Measurements from ENCODE around the gene ZNRF4.
"Not testable (repeated sequence)": the region's sequence is repeated elsewhere in the genome, so short reads cannot be mapped to it uniquely, and the experiment has no call there.

Gene ZNRF4, protein sequence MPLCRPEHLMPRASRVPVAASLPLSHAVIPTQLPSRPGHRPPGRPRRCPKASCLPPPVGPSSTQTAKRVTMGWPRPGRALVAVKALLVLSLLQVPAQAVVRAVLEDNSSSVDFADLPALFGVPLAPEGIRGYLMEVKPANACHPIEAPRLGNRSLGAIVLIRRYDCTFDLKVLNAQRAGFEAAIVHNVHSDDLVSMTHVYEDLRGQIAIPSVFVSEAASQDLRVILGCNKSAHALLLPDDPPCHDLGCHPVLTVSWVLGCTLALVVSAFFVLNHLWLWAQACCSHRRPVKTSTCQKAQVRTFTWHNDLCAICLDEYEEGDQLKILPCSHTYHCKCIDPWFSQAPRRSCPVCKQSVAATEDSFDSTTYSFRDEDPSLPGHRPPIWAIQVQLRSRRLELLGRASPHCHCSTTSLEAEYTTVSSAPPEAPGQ

GRCh38 chr19:5455367-5456129 lies at the start of gene ZNRF4:
Gene ZNRF4, plus strand, starts transcription at chr19:5455417. Its CDS starts 75 bp downstream, at chr19:5455492.
- Mint-ChIP-seq H3K4me1 (ENCODE audit: low read depth) (no peaks in the 10 kb centered on the region), H3K36me3 (ENCODE audit: low read depth) (no peaks in the 10 kb centered on the region), H3K27me3 (peaks cover 6% of the 10 kb centered on the region), H3K9me3 (no peaks in the 10 kb centered on the region), H3K27ac (no peak within 1 kb of the TSS), H3K4me3 (no peak within 1 kb of the TSS)
- no peak for DNase-seq

- not testable (repeated sequence) for H3K4me1 Mint-ChIP-seq (ENCODE audit: low read depth)
- peaks cover 16% of the 10 kb centered on the region for H3K9me3 Mint-ChIP-seq
Measured at GRCh38 chr19:5406198-5406597, 49.0 kb upstream of the ZNRF4 start.

GRCh38 chr19:5406816-5407215 lies 48.4 kb upstream of the ZNRF4 start:
- no peak for DNase-seq
- Mint-ChIP-seq H3K36me3 (ENCODE audit: low read depth) (no peaks in the 10 kb centered on the region), H3K4me1 (ENCODE audit: low read depth) (no peaks in the 10 kb centered on the region), H3K9me3 (peaks cover 16% of the 10 kb centered on the region), H3K27me3 (peaks cover 21% of the 10 kb centered on the region), H3K4me3 (no peak overlapping the region), H3K27ac (no peak overlapping the region)

More at GRCh38 chr19:5406198-5406597, 49.0 kb upstream of the ZNRF4 start:
- not testable (repeated sequence) for DNase-seq; H3K27ac Mint-ChIP-seq; H3K36me3 Mint-ChIP-seq (ENCODE audit: low read depth); H3K4me3 Mint-ChIP-seq
- peaks cover 19% of the 10 kb centered on the region for H3K27me3 Mint-ChIP-seq

GRCh38 chr19:5407356-5407755 lies 47.9 kb upstream of the ZNRF4 start:
- Mint-ChIP-seq H3K4me1 (ENCODE audit: low read depth) (no peaks in the 10 kb centered on the region), H3K9me3 (peaks cover 16% of the 10 kb centered on the region), H3K4me3 (no peak overlapping the region), H3K27me3 (peaks cover 21% of the 10 kb centered on the region), H3K27ac (no peak overlapping the region), H3K36me3 (ENCODE audit: low read depth) (no peaks in the 10 kb centered on the region)
- no peak for DNase-seq

- Mint-ChIP-seq H3K9me3 (no peaks in the 10 kb centered on the region), H3K36me3 (ENCODE audit: low read depth) (no peaks in the 10 kb centered on the region), H3K27me3 (peaks cover 57% of the 10 kb centered on the region), H3K4me1 (ENCODE audit: low read depth) (no peaks in the 10 kb centered on the region), H3K27ac (no peak overlapping the region), H3K4me3 (no peak overlapping the region)
- DNase-seq: no peak
Measured at GRCh38 chr19:5417495-5418436, 37.5 kb upstream of the ZNRF4 start.

- Mint-ChIP-seq H3K4me3 (no peak overlapping the region), H3K27me3 (peaks cover 59% of the 10 kb centered on the region), H3K4me1 (ENCODE audit: low read depth) (no peaks in the 10 kb centered on the region), H3K27ac (no peak overlapping the region), H3K9me3 (no peaks in the 10 kb centered on the region), H3K36me3 (ENCODE audit: low read depth) (no peaks in the 10 kb centered on the region)
- DNase-seq: no peak
Measured at GRCh38 chr19:5418677-5419076, 36.5 kb upstream of the ZNRF4 start.

- Mint-ChIP-seq H3K27me3 (peaks cover 67% of the 10 kb centered on the region), H3K9me3 (no peaks in the 10 kb centered on the region), H3K4me1 (ENCODE audit: low read depth) (no peaks in the 10 kb centered on the region), H3K36me3 (ENCODE audit: low read depth) (no peaks in the 10 kb centered on the region), H3K27ac (no peak overlapping the region), H3K4me3 (no peak overlapping the region)
- DNase-seq: no peak
Measured at GRCh38 chr19:5420953-5421352, 34.3 kb upstream of the ZNRF4 start.

DNA sequence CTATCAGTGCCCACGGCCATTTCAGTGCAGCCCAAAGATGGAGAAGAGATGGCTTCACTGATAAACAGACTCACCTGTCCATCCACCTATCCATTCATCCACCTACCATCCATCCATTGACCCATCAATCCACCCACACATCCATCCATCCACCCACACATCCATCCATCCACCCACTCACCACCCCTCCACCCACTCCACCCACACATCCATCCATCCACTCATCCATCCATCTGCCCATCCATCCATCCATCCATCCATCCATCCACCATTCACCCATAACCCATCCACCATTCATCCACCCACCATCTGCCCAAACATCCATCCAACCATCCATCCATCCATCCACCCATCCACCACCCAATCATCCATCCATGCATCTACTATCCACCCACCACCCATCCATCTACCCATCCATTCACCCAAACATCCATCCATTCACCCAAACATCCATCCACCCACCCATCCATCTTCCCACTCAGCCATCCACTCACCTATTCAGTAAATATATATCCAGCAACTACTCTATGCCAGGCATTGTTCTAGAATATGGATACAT lies 31.6 kb upstream of the ZNRF4 start:
- Mint-ChIP-seq H3K4me1 (ENCODE audit: low read depth) (no peaks in the 10 kb centered on the region), H3K4me3 (no peak overlapping the region), H3K27me3 (peaks cover 58% of the 10 kb centered on the region), H3K36me3 (ENCODE audit: low read depth) (no peaks in the 10 kb centered on the region), H3K9me3 (no peaks in the 10 kb centered on the region), H3K27ac (no peak overlapping the region)
- no peak for DNase-seq

DNA sequence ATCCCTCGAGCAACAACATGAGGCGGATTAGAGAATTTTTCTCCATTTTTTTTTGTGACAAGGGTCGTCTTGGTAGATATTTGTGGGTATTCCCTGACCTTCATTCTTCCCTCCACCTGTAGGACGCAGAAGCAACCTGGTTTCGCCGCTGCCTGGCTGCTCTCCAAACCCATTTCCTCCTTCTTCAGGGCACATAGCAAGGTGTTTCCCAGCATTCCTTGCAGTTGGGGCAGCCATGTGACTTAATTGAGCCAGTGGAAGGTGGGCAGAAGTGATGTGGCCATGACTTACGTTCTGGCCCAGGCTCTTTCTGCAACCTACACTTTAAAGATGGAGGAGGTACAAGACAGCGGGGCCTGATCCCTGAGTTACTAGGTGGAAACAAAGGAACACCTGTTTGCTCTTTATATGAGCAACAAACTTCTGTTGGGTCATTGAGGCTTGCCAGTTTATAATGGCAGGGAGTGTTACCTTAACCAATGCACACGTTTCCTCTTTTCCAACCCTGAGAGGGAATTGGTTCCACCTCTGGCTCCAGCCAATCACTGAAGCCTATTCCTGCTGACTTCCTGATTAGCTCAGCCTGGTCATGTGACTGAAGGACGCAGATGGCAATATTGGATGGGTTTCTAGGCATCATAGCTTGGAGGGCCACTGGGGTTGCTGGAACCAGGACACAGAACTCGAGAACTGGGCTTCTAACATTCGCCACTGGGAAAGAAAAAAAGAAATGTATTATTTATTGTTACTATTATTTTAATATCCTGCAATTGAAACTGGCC lies 30.8 kb upstream of the ZNRF4 start:
- Mint-ChIP-seq H3K4me3 (no peak overlapping the region), H3K9me3 (no peaks in the 10 kb centered on the region), H3K4me1 (ENCODE audit: low read depth) (no peaks in the 10 kb centered on the region), H3K27ac (no peak overlapping the region), H3K36me3 (ENCODE audit: low read depth) (no peaks in the 10 kb centered on the region), H3K27me3 (peaks cover 52% of the 10 kb centered on the region)
- DNase-seq: no peak

GRCh38 chr19:5425260-5425659 lies 30.0 kb upstream of the ZNRF4 start:
- no peaks in the 10 kb centered on the region for H3K36me3 Mint-ChIP-seq (ENCODE audit: low read depth)
- no peak overlapping the region for H3K4me3 Mint-ChIP-seq
- no peaks in the 10 kb centered on the region for H3K4me1 Mint-ChIP-seq (ENCODE audit: low read depth)
- peaks cover 46% of the 10 kb centered on the region for H3K27me3 Mint-ChIP-seq
- DNase-seq: no peak
- H3K9me3 Mint-ChIP-seq: no peaks in the 10 kb centered on the region
- H3K27ac Mint-ChIP-seq: no peak overlapping the region

DNA sequence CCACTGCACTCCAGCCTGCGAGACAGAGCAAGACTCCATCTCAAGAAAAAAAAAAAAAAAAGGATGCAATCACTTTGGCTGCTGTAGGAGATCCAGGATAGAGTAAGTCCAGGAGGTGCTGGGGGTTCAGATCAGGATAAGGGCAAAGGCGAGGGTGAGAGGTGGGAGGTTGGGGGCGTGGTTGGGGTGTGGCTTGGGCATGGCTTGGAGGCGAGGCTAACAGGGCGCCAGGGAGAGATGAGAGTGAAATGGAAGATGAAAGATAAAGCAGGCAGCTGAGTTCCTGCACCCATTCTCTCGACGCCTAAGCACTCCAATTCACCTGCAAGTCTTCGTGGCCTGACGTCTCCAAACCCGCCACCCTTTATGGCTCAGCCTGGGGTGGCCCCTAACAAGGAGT lies 25.0 kb upstream of the ZNRF4 start:
- Mint-ChIP-seq H3K4me1 (ENCODE audit: low read depth) (peaks cover 13% of the 10 kb centered on the region), H3K27ac (no peak overlapping the region), H3K36me3 (ENCODE audit: low read depth) (no peaks in the 10 kb centered on the region), H3K4me3 (no peak overlapping the region), H3K27me3 (peaks cover 47% of the 10 kb centered on the region), H3K9me3 (no peaks in the 10 kb centered on the region)
- no peak for DNase-seq

- H3K9me3 Mint-ChIP-seq: no peaks in the 10 kb centered on the region
- H3K27ac Mint-ChIP-seq: no peak overlapping the region
- peaks cover 49% of the 10 kb centered on the region for H3K27me3 Mint-ChIP-seq
- DNase-seq: no peak
- H3K4me1 Mint-ChIP-seq (ENCODE audit: low read depth): peaks cover 17% of the 10 kb centered on the region
- H3K36me3 Mint-ChIP-seq (ENCODE audit: low read depth): no peaks in the 10 kb centered on the region
- no peak overlapping the region for H3K4me3 Mint-ChIP-seq
Measured at GRCh38 chr19:5432687-5433086, 22.5 kb upstream of the ZNRF4 start.

DNA sequence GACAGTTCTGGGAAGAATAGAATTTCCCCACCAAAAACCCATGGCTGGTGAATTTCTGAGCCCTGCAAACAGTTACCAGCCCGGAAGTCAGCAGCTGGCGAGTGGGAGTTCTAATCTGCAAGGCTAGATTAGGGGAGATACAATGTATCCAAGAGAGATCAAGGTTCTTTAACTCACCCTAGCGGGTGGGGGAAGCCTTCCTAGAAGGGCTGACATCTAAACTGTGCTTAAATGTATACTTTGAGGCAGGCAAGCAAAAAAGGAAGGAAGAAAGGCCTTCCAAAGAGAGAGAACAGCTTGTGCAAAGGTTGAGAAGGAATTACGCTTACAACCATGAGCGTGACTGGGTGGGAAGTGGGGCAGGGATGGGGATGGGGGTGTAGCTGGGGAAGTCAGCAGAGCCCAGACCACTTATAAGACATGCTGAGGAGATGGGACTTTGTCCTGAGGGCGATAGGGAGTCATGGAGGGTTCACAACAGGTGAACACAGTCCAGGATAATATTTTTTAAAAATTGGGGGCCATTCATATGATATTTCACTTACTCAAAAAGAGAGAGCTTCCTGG lies 20.8 kb upstream of the ZNRF4 start:
- Mint-ChIP-seq H3K4me1 (ENCODE audit: low read depth) (peaks cover 17% of the 10 kb centered on the region), H3K27me3 (peaks cover 57% of the 10 kb centered on the region), H3K27ac (no peak overlapping the region), H3K36me3 (ENCODE audit: low read depth) (no peaks in the 10 kb centered on the region), H3K4me3 (no peak overlapping the region), H3K9me3 (no peaks in the 10 kb centered on the region)
- no peak for DNase-seq

Measured in activated T-cell treated with anti-CD3 and anti-CD28 coated beads, Interleukin-2, amount 50 U/mL, for 24 hours (primary cell).